Measurements from ENCODE around the gene RHBDF2. TPM values are rescaled to one million over a fixed set of nuclear protein-coding genes. Genes with fewer than 3 reads are reported as not detected.
"Not testable (repeated sequence)": the region's sequence is repeated elsewhere in the genome, so short reads cannot be mapped to it uniquely, and the experiment has no call there.

Gene RHBDF2
- polyA plus RNA-seq, 3 donors: 14.1 to 20.8 (median 19.8) TPM

GRCh38 chr17:76528528-76529223 is 27.5 kb upstream of the RHBDF2 start:
- 38 to 59% (median 39%) methylated on average over 31 of the region's 31 CpGs for WGBS, 3 donors
- H3K27ac ChIP-seq (ENCODE audit: low read depth, low read length): peak overlapping the region; percentile 79

DNA sequence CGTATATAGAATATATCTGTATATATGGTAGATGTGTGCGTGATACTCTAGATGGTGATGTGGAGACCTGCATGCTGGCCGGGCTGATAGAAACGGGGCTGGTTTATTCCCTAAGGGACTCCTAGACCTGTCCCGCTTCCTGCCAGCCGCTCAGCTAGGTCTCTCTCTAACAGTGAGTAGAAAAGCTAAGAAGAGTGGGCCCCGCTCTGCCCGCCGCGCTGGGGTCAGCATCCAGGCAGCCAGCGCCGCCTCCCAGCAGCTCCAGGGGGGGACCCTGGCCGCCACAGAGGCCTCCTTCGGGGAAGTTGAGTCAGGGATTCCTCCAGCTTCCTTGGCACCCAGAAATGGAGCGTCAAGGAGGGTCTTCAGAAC is 26.9 kb upstream of the RHBDF2 start:
- peak overlapping the region; percentile 79 for H3K27ac ChIP-seq (ENCODE audit: low read depth, low read length)
- 49 to 73% (median 61%) methylated on average over 15 of the region's 15 CpGs for WGBS, 3 donors

DNA sequence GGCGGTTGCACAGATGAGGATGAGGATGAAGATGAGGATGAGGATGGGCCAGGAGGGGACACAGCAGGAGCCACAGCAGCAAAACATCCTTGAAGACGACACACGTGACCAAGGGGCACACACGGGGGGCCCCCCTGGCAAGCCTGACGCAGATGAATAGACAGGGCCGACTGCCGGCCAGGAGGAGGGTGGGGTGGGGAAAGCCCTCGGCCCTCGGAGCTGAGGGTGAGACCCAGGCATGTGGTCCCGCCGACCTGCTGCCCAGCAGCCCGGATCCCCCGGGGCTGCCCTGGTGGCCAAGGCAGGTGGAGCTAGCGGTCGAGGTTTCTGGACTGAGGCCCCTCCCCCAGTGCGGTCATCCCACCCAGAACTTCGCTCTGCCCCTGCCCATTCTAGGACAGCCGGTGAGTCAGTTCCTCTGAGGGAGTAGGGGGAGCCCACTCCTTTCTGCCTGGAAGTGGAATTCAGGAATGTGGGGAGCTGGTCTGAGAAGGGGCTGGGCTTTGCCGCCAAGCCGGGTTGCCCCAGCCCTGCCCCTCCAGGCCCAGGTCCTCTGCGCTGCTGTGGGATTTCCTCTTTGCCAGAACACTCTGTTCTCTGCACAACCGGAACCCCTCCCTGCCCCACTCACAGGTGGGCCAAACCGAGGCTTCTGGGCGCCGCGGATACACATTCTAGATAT is 26.3 kb upstream of the RHBDF2 start:
- H3K27ac ChIP-seq (ENCODE audit: low read depth, low read length): no peak overlapping the region

DNA sequence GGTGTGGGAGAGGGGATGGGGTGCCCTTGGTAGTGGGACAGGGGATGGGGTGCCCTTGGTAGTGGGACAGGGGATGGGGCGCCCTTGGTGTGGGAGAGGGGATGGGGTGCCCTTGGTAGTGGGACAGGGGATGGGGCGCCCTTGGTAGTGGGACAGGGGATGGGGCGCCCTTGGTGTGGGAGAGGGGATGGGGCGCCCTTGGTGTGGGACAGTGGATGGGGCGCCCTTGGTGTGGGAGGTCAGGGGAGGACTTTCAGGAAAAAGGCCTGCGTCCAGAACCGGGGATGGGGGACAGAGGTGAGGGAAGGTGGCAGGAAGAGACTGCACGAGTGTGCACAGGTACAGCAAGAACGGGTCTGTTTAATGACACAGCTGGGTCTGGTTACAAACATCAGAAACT is 25.8 kb upstream of the RHBDF2 start:
- H3K27ac ChIP-seq (ENCODE audit: low read depth, low read length): not testable (repeated sequence)
- WGBS, 3 donors: 50 to 70% (median 61%) methylated on average over 6 to 9 of the region's 9 CpGs

More for the DNA sequence above, 26.3 kb upstream of the RHBDF2 start:
- WGBS, 3 donors: 14 to 38% (median 18%) methylated on average over 26 of the region's 26 CpGs

DNA sequence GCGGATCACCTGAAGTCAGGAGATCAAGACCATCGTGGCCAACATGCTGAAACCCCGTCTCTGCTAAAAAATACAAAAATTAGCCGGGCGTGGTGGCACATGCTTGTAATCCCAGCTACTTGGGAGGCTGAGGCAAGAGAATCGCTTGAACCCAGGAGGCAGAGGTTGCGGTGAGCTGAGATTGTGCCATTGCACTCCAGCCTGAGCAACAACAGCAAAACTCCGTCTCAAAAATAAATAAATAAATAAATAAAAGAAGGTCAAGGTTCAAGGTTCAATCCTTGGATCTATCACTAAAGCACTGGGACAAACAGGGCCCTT is 24.2 kb upstream of the RHBDF2 start:
- H3K27ac ChIP-seq (ENCODE audit: low read depth, low read length): not testable (repeated sequence)
- WGBS, 3 donors: 81 to 87% (median 83%) methylated on average over 8 of the region's 8 CpGs

- WGBS, 3 donors: 24 to 60% (median 53%) methylated on average over 22 to 25 of the region's 25 CpGs
- no peak overlapping the region for H3K27ac ChIP-seq (ENCODE audit: low read depth, low read length)
These were observed 23.6 kb upstream of the RHBDF2 start for GRCh38 chr17:76524598-76525512.

DNA sequence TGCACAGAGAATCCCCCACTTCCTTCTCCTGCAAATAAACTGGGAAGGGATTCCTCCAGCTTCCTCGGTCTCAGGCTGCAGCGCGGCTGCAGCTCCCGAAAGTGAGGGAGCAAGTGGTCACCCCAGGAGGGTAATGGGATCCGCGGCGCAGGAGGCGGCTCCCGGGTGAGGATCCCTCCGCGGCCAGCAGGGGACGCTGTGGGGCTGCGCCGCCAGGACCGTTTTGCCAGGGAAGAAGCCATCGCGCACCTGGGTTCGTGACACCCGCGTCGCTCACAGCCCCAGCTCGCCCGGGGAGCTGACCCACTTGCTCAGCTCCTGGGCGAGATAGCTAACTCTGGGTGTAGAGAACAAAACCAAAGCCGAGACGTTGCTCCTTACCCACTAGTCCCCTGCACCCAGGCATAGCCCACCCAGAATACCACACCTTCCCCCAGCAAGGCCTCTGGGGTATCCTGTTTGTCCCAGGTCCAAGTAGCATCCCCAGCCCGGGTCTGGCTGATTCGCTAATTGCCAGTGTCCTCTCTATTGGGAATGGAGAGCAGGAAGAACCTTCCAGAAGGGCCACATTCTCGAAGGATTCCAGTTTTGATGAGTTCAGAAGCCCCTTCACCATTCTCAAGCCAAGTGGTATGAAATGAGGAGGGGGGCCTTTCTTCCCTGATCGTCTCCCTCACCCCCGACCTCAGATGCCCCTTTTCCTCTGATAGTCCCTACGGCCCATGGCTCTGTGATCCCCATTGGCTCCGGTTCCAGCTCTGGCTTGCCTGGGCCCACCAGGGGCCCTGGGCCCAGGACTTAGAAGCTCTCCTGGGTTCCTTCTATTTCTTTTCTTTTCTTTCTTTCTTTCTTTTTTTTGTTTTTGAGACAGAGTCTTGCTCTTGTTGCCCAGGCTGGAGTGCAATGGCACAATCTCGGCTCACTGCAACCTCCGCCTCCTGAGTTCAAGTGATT is 22.1 kb upstream of the RHBDF2 start:
- WGBS, 3 donors: 19 to 23% (median 22%) methylated on average over 35 of the region's 35 CpGs
- H3K27ac ChIP-seq (ENCODE audit: low read depth, low read length): no peak overlapping the region

DNA sequence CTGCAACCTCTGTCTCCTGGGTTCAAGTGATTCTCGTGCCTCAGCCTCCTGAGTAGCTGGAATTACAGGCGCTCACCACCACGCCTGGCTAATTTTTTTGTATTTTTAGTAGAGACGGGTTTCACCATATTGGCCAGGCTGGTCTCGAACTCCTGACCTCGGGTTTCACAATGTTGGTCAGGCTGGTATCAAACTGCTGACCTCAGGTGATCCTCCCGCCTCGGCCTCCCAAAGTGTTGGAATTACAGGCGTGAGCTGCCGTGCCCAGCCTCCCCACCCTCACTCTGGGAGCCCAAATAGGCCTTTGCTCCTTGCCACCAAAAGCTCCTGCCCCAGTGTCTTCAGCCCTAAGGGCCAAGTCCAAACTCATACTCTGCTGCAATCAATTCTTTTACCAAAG is 20.5 kb upstream of the RHBDF2 start:
- WGBS, 3 donors: 80 to 92% (median 84%) methylated on average over 10 of the region's 10 CpGs
- not testable (repeated sequence) for H3K27ac ChIP-seq (ENCODE audit: low read depth, low read length)

DNA sequence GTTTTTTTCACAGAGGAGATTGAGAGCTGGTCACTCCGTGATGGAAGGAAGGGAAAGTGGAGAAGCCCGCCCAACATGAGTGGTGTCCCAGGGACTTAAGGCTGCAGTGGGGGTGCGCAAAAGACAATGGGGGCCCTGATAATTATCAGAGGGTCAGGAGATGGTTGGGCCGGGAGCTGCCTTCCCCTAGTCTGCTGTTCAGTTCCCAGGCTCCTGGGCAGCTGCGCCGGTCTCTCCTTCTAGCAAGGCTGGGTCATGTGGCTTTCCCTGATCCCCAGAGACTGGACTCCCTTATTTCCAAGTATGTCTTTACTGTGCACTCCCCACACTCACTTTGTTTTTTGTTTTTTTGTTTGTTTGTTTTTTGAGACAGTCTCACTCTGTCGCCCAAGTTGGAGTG is 20.0 kb upstream of the RHBDF2 start:
- H3K27ac ChIP-seq (ENCODE audit: low read depth, low read length): no peak overlapping the region
- 82 to 91% (median 86%) methylated on average over 7 of the region's 7 CpGs for WGBS, 3 donors

DNA sequence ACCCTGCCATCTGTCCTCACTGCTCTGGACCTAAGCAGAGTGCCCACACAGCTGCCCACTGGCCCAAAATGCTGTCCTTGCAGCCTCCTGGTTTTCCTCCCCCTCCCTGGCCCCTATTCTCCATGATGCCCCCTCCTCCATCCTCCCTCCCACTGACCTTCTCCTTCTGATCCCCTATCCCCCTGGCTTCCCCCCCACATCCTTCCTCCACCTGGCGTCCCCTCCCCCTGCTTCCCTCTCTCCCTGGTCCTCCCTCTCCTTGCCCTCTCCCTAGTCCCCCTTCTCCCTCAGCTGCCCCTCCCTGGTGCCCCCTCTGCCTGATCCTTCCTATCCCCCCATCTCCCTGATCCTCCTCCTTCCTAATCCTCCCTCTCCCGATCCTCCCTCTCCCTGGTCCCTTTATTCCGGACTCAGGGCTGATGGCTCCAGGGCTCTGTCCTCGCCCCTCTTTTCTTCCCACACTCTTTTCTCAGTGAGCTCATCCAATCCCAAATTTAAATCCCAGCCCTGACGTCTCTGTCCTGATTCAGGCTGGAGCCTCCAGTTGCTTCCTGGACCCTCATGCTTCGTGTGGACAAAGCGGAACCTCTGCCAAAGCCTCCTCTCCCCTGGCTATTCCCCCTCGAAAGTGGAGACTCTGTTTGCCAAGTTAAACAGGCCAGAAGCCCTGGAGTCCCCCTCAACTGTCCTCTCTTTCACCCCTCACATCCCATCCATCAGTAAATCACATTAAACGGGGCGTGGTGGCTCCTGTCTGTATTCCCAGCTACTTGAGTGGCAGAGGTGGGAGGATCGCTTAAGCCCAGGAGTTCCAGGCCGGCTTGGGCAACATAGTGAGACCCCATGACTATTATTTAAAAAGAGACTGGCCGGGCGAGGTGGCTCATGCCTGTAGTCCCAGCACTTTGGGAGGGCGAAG is 18.1 kb upstream of the RHBDF2 start:
- WGBS, 3 donors: 66 to 70% (median 67%) methylated on average over 15 of the region's 15 CpGs

GRCh38 chr17:76517638-76518038 is 16.4 kb upstream of the RHBDF2 start:
- WGBS, 3 donors: 91 to 96% (median 92%) methylated on average over 11 of the region's 11 CpGs
- H3K27ac ChIP-seq (ENCODE audit: low read depth, low read length): no peak overlapping the region

More for the DNA sequence above, 18.1 kb upstream of the RHBDF2 start:
- no peak overlapping the region for H3K27ac ChIP-seq (ENCODE audit: low read depth, low read length)

DNA sequence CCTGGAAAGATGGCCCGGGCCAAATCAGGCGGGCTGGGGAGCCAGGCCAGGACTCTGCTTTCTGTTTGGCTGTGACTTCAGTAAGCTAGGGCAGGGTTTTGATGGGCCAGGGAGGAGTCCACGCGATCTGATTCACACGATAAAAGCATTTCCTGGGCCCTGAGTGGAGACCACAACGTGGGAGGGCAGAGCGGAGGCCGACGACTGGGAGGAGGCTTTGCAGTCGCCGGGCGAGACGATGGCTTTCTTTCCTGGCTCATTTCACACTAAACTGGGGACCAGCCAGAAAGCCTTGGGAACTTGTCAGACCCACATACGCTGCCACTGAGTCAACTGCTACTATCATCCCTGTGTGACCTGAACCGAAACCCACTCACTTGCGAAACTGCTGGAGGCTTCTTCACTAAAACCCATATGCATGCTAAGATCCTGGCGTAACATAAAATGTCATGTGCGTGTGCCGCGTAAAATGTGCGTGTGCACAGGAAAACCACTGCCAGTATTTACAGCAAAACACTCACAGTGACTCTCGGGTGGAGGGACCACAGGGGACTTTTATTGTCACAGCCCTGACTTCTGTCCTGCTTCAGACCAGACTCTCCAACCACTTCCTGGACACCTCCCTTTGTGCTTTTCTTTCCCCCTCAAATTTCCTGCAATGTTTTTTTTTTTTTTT is 14.2 kb upstream of the RHBDF2 start:
- H3K27ac ChIP-seq (ENCODE audit: low read depth, low read length): no peak overlapping the region
- 14 to 64% (median 18%) methylated on average over 22 of the region's 22 CpGs for WGBS, 3 donors

DNA sequence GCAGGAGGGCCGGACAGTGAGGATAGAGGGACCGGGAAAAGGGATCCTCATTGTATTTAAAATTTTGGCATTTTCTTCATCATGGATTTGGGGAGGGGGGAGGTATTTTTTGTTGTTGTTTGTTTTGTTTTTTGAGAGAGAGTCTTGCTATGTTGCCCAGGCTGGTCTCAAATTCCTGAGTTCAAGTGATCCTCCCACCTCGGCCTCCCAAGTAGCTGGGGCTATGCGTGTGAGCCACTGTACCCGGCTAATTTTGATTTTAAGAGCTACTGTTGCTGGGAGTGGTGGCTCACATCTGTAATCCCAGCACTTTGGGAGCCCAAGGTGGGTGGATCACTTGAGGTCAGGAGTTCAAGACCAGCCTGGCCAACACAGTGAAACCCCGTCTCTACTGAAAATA is 13.1 kb upstream of the RHBDF2 start:
- 96 to 98% (median 98%) methylated on average over 6 of the region's 6 CpGs for WGBS, 3 donors
- not testable (repeated sequence) for H3K27ac ChIP-seq (ENCODE audit: low read depth, low read length)

GRCh38 chr17:76513306-76513692 is 12.1 kb upstream of the RHBDF2 start:
- no peak overlapping the region for H3K27ac ChIP-seq (ENCODE audit: low read depth, low read length)
- WGBS, 3 donors: 54 to 74% (median 73%) methylated on average over 6 of the region's 6 CpGs

- 73 to 85% (median 75%) methylated on average over 22 of the region's 22 CpGs for WGBS, 3 donors
- H3K27ac ChIP-seq (ENCODE audit: low read depth, low read length): no peak overlapping the region
These were observed 11.4 kb upstream of the RHBDF2 start for GRCh38 chr17:76512366-76513305.
